Cardiac muscle cell (in vitro differentiated cells and primary cell): ENCODE data around the gene KCTD16. TPM values are rescaled to one million over a fixed set of nuclear protein-coding genes. Genes with fewer than 3 reads are reported as not detected.
A peak's percentile ranks its signal among the peaks of the same experiment; 100 is the strongest.

Source experiments
- DNase-seq, 2 donors: peaks; one replicate each; pipeline versions ENCODE4 v3.0.0 to v3.0.0-alpha.2; 2010 to 2017; ENCODE audit warnings: low read depth in 1 of 2, low spot score in 1 of 2
- H3K27ac ChIP-seq: fragments of 200-600 bp; sonication (generic); 2 replicates; pipeline ENCODE4 v1.5.1; 2016
- H3K27me3 ChIP-seq: fragments of 200-600 bp; sonication (generic); 2 replicates; pipeline ENCODE4 v1.6.0; 2016; ENCODE audit warnings: control low read depth
- H3K36me3 ChIP-seq: fragments of 200-600 bp; sonication (generic); 2 replicates; pipeline ENCODE4 v1.5.1; 2016; ENCODE audit warnings: control low read depth
- H3K4me1 ChIP-seq: fragments of 200-600 bp; sonication (generic); 2 replicates; pipeline ENCODE4 v1.8.1; 2017; ENCODE audit warnings: low read depth, mild to moderate bottlenecking, mixed run types
- H3K4me3 ChIP-seq: fragments of 200-600 bp; sonication (generic); 2 replicates; pipeline ENCODE4 v1.5.1; 2016; ENCODE audit warnings: mild to moderate bottlenecking
- H3K9me3 ChIP-seq: fragments of 200-600 bp; sonication (generic); 2 replicates; pipeline ENCODE4 v1.5.1; 2017; ENCODE audit warnings: low read depth, mild to moderate bottlenecking, control low read depth
- polyA plus RNA-seq: library from polyadenylated mRNA; unstranded; fragments of >200 nt; fragmentation: Nextera tagmentation; extraction: Ambion mirVana; gene quantifications from 2 replicates; pipeline ENCODE4 v1.2.1, GENCODE V29; 2016
- total RNA-seq: library from RNA; depleted of rRNA; stranded (reverse); fragments of >200 nt; gene quantifications from 2 replicates; pipeline ENCODE4 v1.2.3, GENCODE V29; 2016
- TF ChIP-seq, protein P1 (sequence below): IDR thresholded peaks from 2 replicates; pipeline ENCODE4 v1.5.1; 2012; ENCODE audit warnings: low read depth, mild to moderate bottlenecking, low read length

KCTD16 gene
- total RNA-seq (0.35 and 0.66 TPM in 2 replicates), polyA plus RNA-seq (0.13 and 0.27 TPM in 2 replicates)

- Histone ChIP-seq H3K4me1 (peaks cover 9% of the 10 kb centered on the region), H3K4me3 (peak within 1 kb of the TSS; percentile 80), H3K27ac (peak within 1 kb of the TSS; percentile 77), H3K9me3 (no peaks in the 10 kb centered on the region), H3K36me3 (peaks cover 12% of the 10 kb centered on the region), H3K27me3 (peaks cover 15% of the 10 kb centered on the region)
- DNase-seq = peak; percentile 97 to 98
- TF ChIP-seq, protein P1, sequence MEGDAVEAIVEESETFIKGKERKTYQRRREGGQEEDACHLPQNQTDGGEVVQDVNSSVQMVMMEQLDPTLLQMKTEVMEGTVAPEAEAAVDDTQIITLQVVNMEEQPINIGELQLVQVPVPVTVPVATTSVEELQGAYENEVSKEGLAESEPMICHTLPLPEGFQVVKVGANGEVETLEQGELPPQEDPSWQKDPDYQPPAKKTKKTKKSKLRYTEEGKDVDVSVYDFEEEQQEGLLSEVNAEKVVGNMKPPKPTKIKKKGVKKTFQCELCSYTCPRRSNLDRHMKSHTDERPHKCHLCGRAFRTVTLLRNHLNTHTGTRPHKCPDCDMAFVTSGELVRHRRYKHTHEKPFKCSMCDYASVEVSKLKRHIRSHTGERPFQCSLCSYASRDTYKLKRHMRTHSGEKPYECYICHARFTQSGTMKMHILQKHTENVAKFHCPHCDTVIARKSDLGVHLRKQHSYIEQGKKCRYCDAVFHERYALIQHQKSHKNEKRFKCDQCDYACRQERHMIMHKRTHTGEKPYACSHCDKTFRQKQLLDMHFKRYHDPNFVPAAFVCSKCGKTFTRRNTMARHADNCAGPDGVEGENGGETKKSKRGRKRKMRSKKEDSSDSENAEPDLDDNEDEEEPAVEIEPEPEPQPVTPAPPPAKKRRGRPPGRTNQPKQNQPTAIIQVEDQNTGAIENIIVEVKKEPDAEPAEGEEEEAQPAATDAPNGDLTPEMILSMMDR = no peak
These were observed at the start of gene KCTD16, which contains the start of gene YIPF5 for GRCh38 chr5:144170276-144171024. Gene KCTD16 (plus strand): TSS chr5:144170873. Gene YIPF5 (minus strand): TSS chr5:144170659. CDS start chr5:144169955, 704 bp downstream.

- no peaks in the 10 kb centered on the region for H3K27me3 ChIP-seq
- H3K36me3 ChIP-seq = no peaks in the 10 kb centered on the region
- DNase-seq = no peak
- no peaks in the 10 kb centered on the region for H3K9me3 ChIP-seq
- no peak overlapping the region for H3K4me3 ChIP-seq
- TF ChIP-seq, protein P1 = no peak
- no peak overlapping the region for H3K27ac ChIP-seq
- no peaks in the 10 kb centered on the region for H3K4me1 ChIP-seq
These were observed 49.1 kb upstream of the KCTD16 start for GRCh38 chr5:144121577-144121976.

DNA sequence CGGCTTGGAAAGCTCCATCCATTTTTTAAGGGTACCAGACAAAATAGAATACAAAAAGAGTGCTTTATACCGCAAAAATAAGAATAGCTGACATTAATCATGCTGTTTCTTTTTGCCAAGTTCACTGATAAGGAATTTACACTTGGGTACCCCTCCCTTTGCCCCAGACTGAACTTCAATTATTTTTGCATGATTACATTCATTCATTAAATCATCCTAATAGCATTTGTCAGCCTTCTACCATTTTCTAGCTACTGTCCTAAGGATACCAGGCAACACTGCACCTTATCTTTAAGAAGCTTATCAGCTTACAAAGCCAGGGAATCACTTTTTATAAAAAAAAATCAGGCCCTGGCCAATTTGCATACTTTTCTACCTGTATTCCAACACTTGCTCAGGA, 48.6 kb upstream of the KCTD16 start:
- Histone ChIP-seq H3K4me3 (no peak overlapping the region), H3K36me3 (no peaks in the 10 kb centered on the region), H3K9me3 (no peaks in the 10 kb centered on the region), H3K27ac (no peak overlapping the region), H3K4me1 (no peaks in the 10 kb centered on the region), H3K27me3 (no peaks in the 10 kb centered on the region)
- DNase-seq = no peak
- TF ChIP-seq, protein P1 = no peak

GRCh38 chr5:144122641-144123040, 48.0 kb upstream of the KCTD16 start:
- Histone ChIP-seq H3K27me3 (no peaks in the 10 kb centered on the region), H3K4me1 (no peaks in the 10 kb centered on the region), H3K27ac (no peak overlapping the region), H3K4me3 (no peak overlapping the region), H3K36me3 (no peaks in the 10 kb centered on the region), H3K9me3 (no peaks in the 10 kb centered on the region)
- DNase-seq = no peak
- TF ChIP-seq, protein P1 = no peak

DNA sequence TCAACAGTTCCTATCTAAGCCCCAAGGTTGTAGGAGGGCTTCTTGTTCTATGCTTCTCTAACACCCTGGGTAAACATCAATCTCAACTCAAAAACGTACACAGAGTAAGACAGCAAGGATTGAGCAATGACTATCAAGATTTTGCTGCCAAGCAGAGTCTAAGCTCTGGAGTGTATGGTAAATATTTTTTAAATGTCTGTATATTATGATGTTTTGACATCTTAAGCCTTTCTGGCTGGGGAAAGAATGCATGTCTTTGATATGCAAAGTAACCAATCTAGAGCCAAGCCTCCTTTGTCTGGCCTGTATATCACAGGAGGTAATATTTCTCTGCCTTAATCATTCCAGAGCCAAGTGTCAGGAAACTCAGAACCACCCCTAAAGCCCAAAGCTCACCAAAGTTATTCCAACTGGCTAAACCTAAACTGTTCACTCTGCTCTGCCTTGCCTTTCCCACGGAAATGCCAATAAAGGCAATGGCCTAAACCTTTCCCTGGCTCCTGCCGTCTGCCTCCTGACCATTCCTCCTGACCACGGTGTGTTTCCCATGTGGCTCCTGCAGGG, 45.4 kb upstream of the KCTD16 start:
- H3K36me3 ChIP-seq = no peaks in the 10 kb centered on the region
- TF ChIP-seq, protein P1 = no peak
- H3K4me1 ChIP-seq = no peaks in the 10 kb centered on the region
- H3K27ac ChIP-seq = no peak overlapping the region
- peak in 1 of 2 donors; percentile 70 for DNase-seq
- H3K4me3 ChIP-seq = no peak overlapping the region
- no peaks in the 10 kb centered on the region for H3K9me3 ChIP-seq
- no peaks in the 10 kb centered on the region for H3K27me3 ChIP-seq
